Cardiac fibroblast (primary cell): ENCODE results near the gene EEF2KMT.

Source experiments
- DNase-seq, 2 donors: peaks; one replicate each; pipeline versions ENCODE4 v3.0.0 to v3.0.0-alpha.2; 2010; ENCODE audit warnings: low read depth in 2 of 2
- H3K4me3 ChIP-seq, 2 donors: replicated peaks in 1 of 2; 1 replicate in 1 of 2; 2 replicates in 1 of 2; pipeline ENCODE4 v1.5.1; 2011; ENCODE audit warnings: low read depth in 2 of 2, low read length in 2 of 2, mild to moderate bottlenecking in 2 of 2, moderate library complexity in 1 of 2
- CTCF ChIP-seq: IDR thresholded peaks from one replicate; pipeline ENCODE4 v1.5.1; 2011; ENCODE audit warnings: low read depth, mild to moderate bottlenecking, low read length, inconsistent platforms

The EEF2KMT gene

GRCh38 chr16:5060073-5060641 is 37.4 kb downstream of the EEF2KMT start:
- H3K4me3 ChIP-seq = no peak overlapping the region
- DNase-seq = no peak
- no peak for TF ChIP-seq CTCF

- TF ChIP-seq CTCF = no peak
- no peak overlapping the region for H3K4me3 ChIP-seq
- DNase-seq = no peak
Observed at GRCh38 chr16:5059386-5060072, 38.1 kb downstream of the EEF2KMT start.

GRCh38 chr16:5058476-5058875 is 39.1 kb downstream of the EEF2KMT start:
- peak; percentile 23 to 30 for DNase-seq
- H3K4me3 ChIP-seq = no peak overlapping the region
- TF ChIP-seq CTCF = peak; percentile 47

GRCh38 chr16:5056352-5056751 is 41.2 kb downstream of the EEF2KMT start:
- TF ChIP-seq CTCF = peak; percentile 64
- peak in 1 of 2 donors; percentile 43 for DNase-seq
- no peak overlapping the region for H3K4me3 ChIP-seq

- TF ChIP-seq CTCF = no peak
- DNase-seq = no peak
- H3K4me3 ChIP-seq = no peak overlapping the region
Observed at GRCh38 chr16:5054876-5055865, 42.4 kb downstream of the EEF2KMT start.

- DNase-seq = no peak
- TF ChIP-seq CTCF = no peak
- no peak overlapping the region for H3K4me3 ChIP-seq
Observed at GRCh38 chr16:5046914-5047313, 50.7 kb downstream of the EEF2KMT start.
